ENCODE measurements around the gene PCDH17. TPM values are rescaled to one million over a fixed set of nuclear protein-coding genes. Genes with fewer than 3 reads are reported as not detected.

Gene PCDH17
- total RNA-seq, 1 donor from 2014 or later = 0.05 TPM

DNA sequence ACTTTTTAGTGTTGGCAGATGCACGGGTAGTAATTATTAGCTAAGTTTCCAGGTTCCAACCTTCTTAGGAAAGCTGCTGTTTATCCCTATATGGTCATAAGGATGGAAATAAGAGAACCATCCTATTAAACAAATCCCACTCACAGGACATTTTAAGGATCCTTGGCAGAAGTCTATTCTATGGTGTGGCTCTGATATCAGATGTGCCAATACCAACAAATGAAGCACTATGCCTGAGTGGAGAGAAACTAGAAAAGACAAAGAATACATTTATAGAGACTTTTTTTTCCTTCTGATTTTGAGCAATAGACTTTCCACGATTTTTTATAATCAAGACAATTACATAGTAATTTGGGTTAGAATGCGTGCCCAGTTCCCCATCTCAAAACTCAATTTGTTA, 12.6 kb downstream of the PCDH17 start:
- no peak overlapping the region for H3K4me3 Mint-ChIP-seq
- no peaks in the 10 kb centered on the region for H3K36me3 Mint-ChIP-seq (ENCODE audit: low read depth)
- intact Hi-C loops (cut with micrococcal nuclease) = no loop called here
- H3K27me3 Mint-ChIP-seq (ENCODE audit: insufficient read depth) = no peaks in the 10 kb centered on the region
- no peaks in the 10 kb centered on the region for H3K9me3 Mint-ChIP-seq
- no peaks in the 10 kb centered on the region for H3K4me1 Mint-ChIP-seq (ENCODE audit: low read depth)
- no peak for DNase-seq (ENCODE audit: low spot score)
- no peak overlapping the region for H3K27ac Mint-ChIP-seq

DNA sequence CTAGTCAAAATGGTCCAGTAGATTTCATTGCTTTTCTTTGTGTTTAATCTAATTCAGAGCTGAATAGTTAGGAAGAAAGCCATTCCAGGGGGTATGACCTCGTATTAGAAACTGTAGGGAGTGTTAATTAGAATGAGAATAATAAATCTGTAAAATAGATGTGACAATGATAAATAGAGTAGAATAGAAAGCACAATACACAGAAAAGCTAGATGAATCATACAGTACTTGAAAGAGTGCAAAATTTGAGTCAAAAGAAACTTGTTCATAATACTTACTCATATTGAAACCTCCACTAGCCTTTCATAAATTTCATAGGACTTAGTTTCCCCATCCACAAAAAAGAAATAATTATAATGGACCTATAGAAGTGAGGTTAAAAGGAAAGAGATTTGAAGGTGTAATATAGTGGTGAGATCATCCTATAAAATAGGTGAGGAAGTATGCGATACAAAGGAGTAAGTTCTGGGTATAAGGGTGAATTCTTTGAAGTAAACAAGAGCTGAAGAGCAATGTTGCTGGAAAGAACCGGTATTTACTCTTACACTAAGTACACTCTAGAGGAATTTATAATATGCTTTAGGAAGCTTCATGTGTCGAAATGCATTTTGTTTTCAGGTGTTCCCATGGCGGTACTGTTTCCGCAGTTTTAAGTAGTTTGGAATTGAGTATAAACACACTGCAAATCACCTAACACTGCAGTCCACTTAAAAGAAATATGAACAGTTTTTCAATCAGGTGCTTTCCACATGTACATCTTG, 21.9 kb downstream of the PCDH17 start:
- intact Hi-C loops (cut with micrococcal nuclease) = no loop called here
- Mint-ChIP-seq H3K9me3 (no peaks in the 10 kb centered on the region), H3K27me3 (ENCODE audit: insufficient read depth) (no peaks in the 10 kb centered on the region), H3K4me3 (no peak overlapping the region), H3K27ac (no peak overlapping the region), H3K4me1 (ENCODE audit: low read depth) (no peaks in the 10 kb centered on the region), H3K36me3 (ENCODE audit: low read depth) (no peaks in the 10 kb centered on the region)
- no peak for DNase-seq (ENCODE audit: low spot score)

DNA sequence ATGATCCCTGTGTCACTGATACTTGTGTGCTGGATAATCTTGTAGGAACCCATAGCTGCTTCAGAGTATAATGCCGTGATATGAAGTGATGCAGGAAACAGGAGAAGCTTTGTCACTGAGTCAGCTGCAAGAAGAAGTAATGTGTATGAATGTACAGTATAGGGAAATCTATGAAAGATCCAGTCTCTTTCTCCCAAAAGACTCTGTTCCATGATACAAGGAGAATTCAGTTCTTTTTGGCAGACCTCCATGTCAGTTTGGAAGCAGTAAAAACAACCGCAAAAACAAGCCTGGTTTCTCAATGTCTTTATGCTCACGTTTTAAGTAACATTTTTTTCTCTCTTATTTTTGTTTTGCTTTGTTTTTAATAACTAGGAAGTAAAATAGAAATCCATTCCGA, 33.9 kb downstream of the PCDH17 start:
- Mint-ChIP-seq H3K27ac (no peak overlapping the region), H3K4me1 (ENCODE audit: low read depth) (no peaks in the 10 kb centered on the region), H3K27me3 (ENCODE audit: insufficient read depth) (no peaks in the 10 kb centered on the region), H3K36me3 (ENCODE audit: low read depth) (no peaks in the 10 kb centered on the region), H3K9me3 (peaks cover 7% of the 10 kb centered on the region), H3K4me3 (no peak overlapping the region)
- intact Hi-C loops (cut with micrococcal nuclease) = no loop called here
- DNase-seq (ENCODE audit: low spot score) = no peak

DNA sequence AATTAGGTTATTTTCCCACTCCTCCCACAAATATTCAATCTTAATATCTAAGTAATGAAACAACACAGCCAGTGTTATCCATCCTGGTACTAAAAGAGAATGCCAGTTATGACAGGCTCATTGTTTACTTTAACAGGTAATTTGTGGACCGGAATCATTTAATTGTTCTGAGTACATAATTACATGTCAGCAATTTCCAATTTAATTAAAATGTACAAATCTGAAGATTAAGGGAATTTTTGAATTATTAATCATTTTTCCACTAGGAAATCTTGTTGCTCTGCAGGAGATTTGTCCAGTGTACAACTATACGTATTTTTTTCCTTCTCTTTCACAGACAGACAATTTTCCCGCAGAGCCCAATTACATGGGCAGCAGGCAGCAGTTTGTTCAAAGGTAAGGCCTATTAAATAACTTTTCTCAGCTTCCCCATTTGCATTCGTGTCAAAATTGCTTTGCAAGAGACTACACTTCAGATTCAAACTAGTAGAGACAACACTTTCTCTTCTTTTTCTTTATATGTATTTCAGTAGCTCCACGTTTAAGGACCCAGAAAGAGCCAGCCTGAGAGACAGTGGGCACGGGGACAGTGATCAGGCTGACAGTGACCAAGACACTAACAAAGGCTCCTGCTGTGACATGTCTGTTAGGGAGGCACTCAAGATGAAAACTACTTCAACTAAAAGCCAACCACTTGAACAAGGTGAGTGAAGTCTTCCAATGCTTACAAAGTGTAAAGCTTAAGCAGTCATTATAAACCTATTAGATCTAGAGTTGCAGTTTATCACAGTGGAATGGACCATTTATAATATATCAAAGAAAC, 34.8 kb downstream of the PCDH17 start:
- no peak for DNase-seq (ENCODE audit: low spot score)
- Mint-ChIP-seq H3K27me3 (ENCODE audit: insufficient read depth) (no peaks in the 10 kb centered on the region), H3K4me1 (ENCODE audit: low read depth) (no peaks in the 10 kb centered on the region), H3K4me3 (no peak overlapping the region), H3K36me3 (ENCODE audit: low read depth) (no peaks in the 10 kb centered on the region), H3K27ac (no peak overlapping the region), H3K9me3 (peaks cover 7% of the 10 kb centered on the region)
- intact Hi-C loops (cut with micrococcal nuclease) = no loop called here

DNA sequence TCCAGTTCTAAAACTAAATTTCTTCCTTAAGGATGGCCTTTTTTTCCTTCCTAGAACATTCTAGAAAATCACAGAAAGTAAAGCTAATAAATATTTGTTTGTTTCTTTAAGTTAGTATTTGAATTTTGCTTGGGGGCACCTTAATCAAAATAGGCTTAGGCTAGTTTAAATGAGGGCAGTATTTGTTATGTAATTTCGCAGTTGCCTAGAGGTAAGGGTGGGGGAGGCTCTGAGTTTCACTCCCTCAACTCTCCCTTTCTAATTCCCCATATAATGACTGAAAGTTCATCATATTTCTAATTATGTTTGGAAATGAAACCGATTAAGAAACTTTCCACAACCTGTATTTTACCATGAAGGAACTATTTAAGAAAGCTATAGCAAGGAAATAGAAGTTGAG, 40.6 kb downstream of the PCDH17 start:
- Mint-ChIP-seq H3K27ac (no peak overlapping the region), H3K36me3 (ENCODE audit: low read depth) (no peaks in the 10 kb centered on the region), H3K9me3 (no peaks in the 10 kb centered on the region), H3K4me1 (ENCODE audit: low read depth) (no peaks in the 10 kb centered on the region), H3K4me3 (no peak overlapping the region), H3K27me3 (ENCODE audit: insufficient read depth) (no peaks in the 10 kb centered on the region)
- intact Hi-C loops (cut with micrococcal nuclease) = no loop called here
- DNase-seq (ENCODE audit: low spot score) = no peak

DNA sequence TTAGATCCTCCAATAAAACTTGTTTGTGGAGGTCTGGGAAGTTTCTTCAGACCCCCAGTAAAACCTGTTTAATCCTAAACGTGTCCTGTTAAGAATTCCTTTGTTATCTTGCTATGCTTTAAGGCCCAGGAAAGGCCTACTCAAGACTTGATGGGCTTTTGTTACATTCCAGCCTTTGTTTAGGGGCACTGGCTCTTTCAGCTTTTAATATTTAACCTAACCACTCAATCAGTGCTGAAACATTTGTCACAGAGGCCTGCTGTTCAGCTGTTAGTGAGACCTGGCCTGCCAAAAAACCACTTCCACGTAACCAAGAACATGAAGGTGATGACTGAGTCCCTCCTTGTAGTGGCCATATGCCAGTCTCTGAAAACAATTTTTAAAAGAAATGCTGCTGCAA, 41.7 kb downstream of the PCDH17 start:
- no peaks in the 10 kb centered on the region for H3K4me1 Mint-ChIP-seq (ENCODE audit: low read depth)
- H3K27me3 Mint-ChIP-seq (ENCODE audit: insufficient read depth) = no peaks in the 10 kb centered on the region
- no peak for DNase-seq (ENCODE audit: low spot score)
- H3K4me3 Mint-ChIP-seq = no peak overlapping the region
- no peaks in the 10 kb centered on the region for H3K9me3 Mint-ChIP-seq
- intact Hi-C loops (cut with micrococcal nuclease) = no loop called here
- H3K36me3 Mint-ChIP-seq (ENCODE audit: low read depth) = no peaks in the 10 kb centered on the region
- no peak overlapping the region for H3K27ac Mint-ChIP-seq

DNA sequence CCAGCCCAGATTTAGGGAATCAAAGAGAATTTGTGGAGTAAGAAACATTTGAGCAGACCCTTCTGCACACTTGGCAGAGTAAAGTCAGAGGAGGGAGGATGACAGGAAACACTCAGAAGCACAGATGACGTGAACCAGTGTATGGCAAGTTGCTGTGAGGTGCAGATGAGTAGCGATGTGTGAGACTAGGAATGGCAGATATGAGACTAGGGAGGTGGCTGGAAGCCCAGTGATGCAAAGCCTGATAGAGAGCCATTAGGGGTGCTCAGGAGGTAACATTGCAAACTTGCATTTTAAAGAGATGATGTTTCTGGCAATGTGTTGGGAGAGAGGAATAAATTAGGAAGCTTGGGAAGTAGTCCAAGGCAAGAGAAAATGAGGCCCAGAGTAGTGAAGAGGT, 44.0 kb downstream of the PCDH17 start:
- Mint-ChIP-seq H3K4me1 (ENCODE audit: low read depth) (no peaks in the 10 kb centered on the region), H3K27me3 (ENCODE audit: insufficient read depth) (no peaks in the 10 kb centered on the region), H3K9me3 (no peaks in the 10 kb centered on the region), H3K4me3 (no peak overlapping the region), H3K27ac (no peak overlapping the region), H3K36me3 (ENCODE audit: low read depth) (no peaks in the 10 kb centered on the region)
- DNase-seq (ENCODE audit: low spot score) = no peak
- intact Hi-C loops (cut with micrococcal nuclease) = no loop called here

DNA sequence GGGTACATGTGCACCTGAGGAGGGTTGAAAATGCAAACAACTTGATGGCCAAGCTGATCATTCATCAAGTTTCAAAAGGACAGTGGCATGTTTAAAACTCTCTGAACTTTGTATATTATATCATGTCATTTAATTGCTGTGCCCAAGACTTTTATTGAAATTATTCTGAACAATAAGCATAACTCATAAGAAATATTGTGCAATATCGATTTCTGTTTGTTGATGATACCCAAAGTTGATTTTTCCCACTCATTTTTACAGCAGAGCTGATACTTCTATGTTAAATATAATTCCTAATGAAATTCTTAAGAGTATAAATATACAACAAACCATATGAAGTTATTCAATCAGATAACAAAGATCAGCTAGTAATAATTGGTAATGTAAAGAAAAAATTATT, 49.1 kb downstream of the PCDH17 start:
- no peaks in the 10 kb centered on the region for H3K4me1 Mint-ChIP-seq (ENCODE audit: low read depth)
- intact Hi-C loops (cut with micrococcal nuclease) = no loop called here
- no peaks in the 10 kb centered on the region for H3K36me3 Mint-ChIP-seq (ENCODE audit: low read depth)
- no peaks in the 10 kb centered on the region for H3K9me3 Mint-ChIP-seq
- no peak for DNase-seq (ENCODE audit: low spot score)
- no peaks in the 10 kb centered on the region for H3K27me3 Mint-ChIP-seq (ENCODE audit: insufficient read depth)
- no peak overlapping the region for H3K27ac Mint-ChIP-seq
- no peak overlapping the region for H3K4me3 Mint-ChIP-seq

DNA sequence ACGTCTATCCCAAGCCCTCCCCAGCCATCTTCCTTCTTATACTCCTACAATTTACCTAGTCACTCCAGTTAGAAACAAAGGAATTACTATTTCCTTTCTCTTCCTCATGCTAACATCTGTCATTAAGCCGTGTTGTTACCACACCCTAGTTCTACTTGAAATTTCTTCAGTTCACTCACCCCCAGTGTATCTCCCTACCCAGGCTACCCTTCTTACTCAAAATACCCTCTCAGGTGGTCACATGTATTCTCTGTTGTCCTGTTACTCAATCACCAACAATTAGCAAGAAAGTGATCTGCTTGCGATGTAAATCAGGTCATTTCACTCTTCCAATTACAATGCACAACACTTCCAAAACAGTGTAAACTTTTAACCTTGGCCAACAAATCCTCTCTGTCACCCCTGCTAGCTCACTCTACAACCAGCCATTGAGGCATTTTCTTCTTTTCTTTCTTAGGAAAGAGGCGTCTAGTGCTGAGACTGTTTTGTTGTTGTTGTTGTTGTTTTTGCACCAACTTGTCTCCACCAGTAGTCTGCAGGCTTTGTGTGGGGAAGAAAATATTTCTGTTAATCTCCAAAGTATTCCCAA, 50.7 kb downstream of the PCDH17 start:
- no peak overlapping the region for H3K4me3 Mint-ChIP-seq
- H3K4me1 Mint-ChIP-seq (ENCODE audit: low read depth) = no peaks in the 10 kb centered on the region
- no peak for DNase-seq (ENCODE audit: low spot score)
- intact Hi-C loops (cut with micrococcal nuclease) = no loop called here
- H3K27me3 Mint-ChIP-seq (ENCODE audit: insufficient read depth) = no peaks in the 10 kb centered on the region
- no peaks in the 10 kb centered on the region for H3K36me3 Mint-ChIP-seq (ENCODE audit: low read depth)
- no peak overlapping the region for H3K27ac Mint-ChIP-seq
- H3K9me3 Mint-ChIP-seq = no peaks in the 10 kb centered on the region

DNA sequence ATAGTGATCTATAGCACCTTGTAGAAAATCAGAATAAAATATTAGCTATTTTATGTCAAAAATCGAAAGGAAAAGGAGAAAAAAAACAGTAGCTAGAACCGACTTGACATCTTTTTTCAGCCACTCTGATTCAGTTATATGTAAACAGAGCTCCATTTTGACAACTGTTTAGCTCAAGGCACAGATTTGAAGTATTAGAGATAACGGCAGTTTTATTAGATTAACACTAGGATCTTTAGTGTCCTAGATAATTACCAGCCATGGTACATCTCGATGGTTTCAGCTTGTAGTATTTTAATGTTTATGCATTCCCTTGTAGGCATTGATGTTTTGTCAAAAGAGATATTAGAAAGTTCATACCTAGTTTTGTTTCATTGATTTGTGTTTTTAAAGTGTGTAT, 67.3 kb downstream of the PCDH17 start:
- DNase-seq (ENCODE audit: low spot score) = no peak
- H3K9me3 Mint-ChIP-seq = no peaks in the 10 kb centered on the region
- intact Hi-C loops (cut with micrococcal nuclease) = no loop called here
- no peaks in the 10 kb centered on the region for H3K36me3 Mint-ChIP-seq (ENCODE audit: low read depth)
- no peaks in the 10 kb centered on the region for H3K4me1 Mint-ChIP-seq (ENCODE audit: low read depth)
- no peak overlapping the region for H3K27ac Mint-ChIP-seq
- H3K27me3 Mint-ChIP-seq (ENCODE audit: insufficient read depth) = no peaks in the 10 kb centered on the region
- H3K4me3 Mint-ChIP-seq = no peak overlapping the region

DNA sequence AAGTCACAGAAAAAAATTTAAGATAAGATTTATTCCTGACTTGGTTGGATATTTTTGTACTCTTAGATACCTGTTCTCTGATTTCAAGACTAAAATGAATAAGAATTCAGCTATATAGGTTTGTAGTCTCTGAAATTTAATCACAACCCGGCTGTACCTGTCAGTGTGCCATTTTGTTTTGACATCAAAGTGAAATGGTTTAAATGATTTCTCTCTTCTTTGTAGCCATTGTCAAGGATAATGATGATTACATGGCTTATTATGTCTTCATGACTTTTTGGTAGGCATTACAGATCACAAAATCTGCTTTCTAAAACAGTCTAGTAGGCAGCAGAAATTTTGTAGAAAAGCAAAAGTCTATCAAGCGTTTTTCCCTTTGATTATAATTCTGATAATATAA, 72.5 kb downstream of the PCDH17 start:
- no peak for DNase-seq (ENCODE audit: low spot score)
- Mint-ChIP-seq H3K36me3 (ENCODE audit: low read depth) (no peaks in the 10 kb centered on the region), H3K27ac (no peak overlapping the region), H3K9me3 (no peaks in the 10 kb centered on the region), H3K27me3 (ENCODE audit: insufficient read depth) (no peaks in the 10 kb centered on the region), H3K4me1 (ENCODE audit: low read depth) (no peaks in the 10 kb centered on the region), H3K4me3 (no peak overlapping the region)
- intact Hi-C loops (cut with micrococcal nuclease) = no loop called here

DNA sequence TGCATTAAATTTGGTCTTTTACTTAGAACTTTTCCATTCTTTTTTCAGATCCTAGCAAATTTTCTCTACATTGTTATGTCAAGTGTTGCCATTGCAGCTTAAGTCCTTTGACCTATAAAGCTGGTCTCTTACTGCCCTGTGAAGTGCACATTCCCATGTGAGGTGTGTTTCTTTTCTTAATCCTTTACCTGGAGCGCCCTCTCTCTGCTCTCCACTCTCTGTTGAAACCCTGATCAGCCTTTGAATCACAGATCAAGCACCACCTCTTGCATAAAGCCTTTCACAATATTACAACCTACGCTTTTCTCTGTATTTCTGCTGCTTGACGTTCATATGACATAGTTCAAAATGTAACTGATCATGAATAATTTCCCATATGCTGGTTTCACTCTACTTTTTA, 84.8 kb downstream of the PCDH17 start:
- intact Hi-C loops (cut with micrococcal nuclease) = no loop called here
- Mint-ChIP-seq H3K36me3 (ENCODE audit: low read depth) (no peaks in the 10 kb centered on the region), H3K4me3 (no peak overlapping the region), H3K9me3 (no peaks in the 10 kb centered on the region), H3K27me3 (ENCODE audit: insufficient read depth) (no peaks in the 10 kb centered on the region), H3K4me1 (ENCODE audit: low read depth) (no peaks in the 10 kb centered on the region), H3K27ac (no peak overlapping the region)
- no peak for DNase-seq (ENCODE audit: low spot score)

DNA sequence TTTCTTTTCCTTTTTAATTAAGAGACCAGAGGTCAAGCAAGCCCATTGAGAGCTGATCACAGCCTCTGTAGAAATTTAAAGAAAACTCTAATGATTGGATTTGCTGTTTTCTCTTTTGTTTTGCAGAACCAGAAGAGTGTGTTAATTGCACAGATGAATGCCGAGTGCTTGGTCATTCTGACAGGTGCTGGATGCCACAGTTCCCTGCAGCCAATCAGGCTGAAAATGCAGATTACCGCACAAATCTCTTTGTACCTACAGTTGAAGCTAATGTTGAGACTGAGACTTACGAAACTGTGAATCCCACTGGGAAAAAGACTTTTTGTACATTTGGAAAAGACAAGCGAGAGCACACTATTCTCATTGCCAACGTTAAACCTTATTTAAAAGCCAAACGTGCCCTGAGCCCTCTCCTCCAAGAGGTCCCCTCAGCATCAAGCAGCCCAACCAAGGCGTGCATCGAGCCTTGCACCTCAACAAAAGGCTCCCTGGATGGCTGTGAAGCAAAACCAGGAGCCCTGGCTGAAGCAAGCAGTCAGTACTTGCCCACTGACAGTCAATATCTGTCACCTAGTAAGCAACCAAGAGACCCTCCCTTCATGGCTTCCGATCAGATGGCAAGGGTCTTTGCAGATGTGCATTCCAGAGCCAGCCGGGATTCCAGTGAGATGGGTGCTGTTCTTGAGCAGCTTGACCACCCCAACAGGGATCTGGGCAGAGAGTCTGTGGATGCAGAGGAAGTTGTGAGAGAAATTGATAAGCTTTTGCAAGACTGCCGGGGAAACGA, 93.1 kb downstream of the PCDH17 start:
- H3K27me3 Mint-ChIP-seq (ENCODE audit: insufficient read depth) = no peaks in the 10 kb centered on the region
- no peak overlapping the region for H3K4me3 Mint-ChIP-seq
- no peak for DNase-seq (ENCODE audit: low spot score)
- no peak overlapping the region for H3K27ac Mint-ChIP-seq
- H3K9me3 Mint-ChIP-seq = no peaks in the 10 kb centered on the region
- H3K36me3 Mint-ChIP-seq (ENCODE audit: low read depth) = no peaks in the 10 kb centered on the region
- intact Hi-C loops (cut with micrococcal nuclease) = no loop called here
- no peaks in the 10 kb centered on the region for H3K4me1 Mint-ChIP-seq (ENCODE audit: low read depth)

All from activated T-helper 1 cell treated with anti-CD3 and anti-CD28 coated beads, Interleukin-12 subunit alpha, Interleukin-12 subunit beta, Interleukin-2, Interleukin-4 antibody, amounts not matched to agents 30 ng/mL and 10 ng/mL and 1 ng/mL, durations not matched to agents 14 hours and 24 hours and 36 hours (primary cell).